GM12878 (cell line): ENCODE measurements around the gene SYT8.

Experiments
- CTCF ChIP-seq, 3 experiments: IDR thresholded peaks in 2 of 3; conservative IDR thresholded peaks in 1 of 3; 2 replicates each; pipeline ENCODE4 v1.5.1; 2011; ENCODE audit warnings: low read depth in 3 of 3, low read length in 3 of 3, mild to moderate bottlenecking in 3 of 3, control low read depth in 2 of 3, moderate library complexity in 2 of 3, inconsistent platforms in 1 of 3, mixed read lengths in 1 of 3; ENCODE audit not compliant: control insufficient read depth in 2 of 3, insufficient read depth in 1 of 3; ENCODE audit errors: extremely low read depth in 1 of 3
- EED ChIP-seq: sonication (generic); IDR thresholded peaks from 2 replicates; pipeline ENCODE4 v1.6.1; 2016; ENCODE audit warnings: antibody characterized with exemption, low read depth
- EP300 ChIP-seq, 2 experiments: fragments of 150-350 bp in 1 of 2; IDR thresholded peaks; 2 replicates each; pipeline ENCODE4 v1.6.1; 2011 to 2012; ENCODE audit warnings: low read depth in 2 of 2, low read length in 2 of 2, borderline replicate concordance in 1 of 2, improper control_type of control experiment in 1 of 2, inconsistent platforms in 1 of 2; ENCODE audit not compliant: control insufficient read depth in 1 of 2
- ESRRA ChIP-seq: IDR thresholded peaks from 2 replicates; pipeline ENCODE4 v1.6.1; 2012; ENCODE audit warnings: mild to moderate bottlenecking, low read length, improper control_type of control experiment
- EZH2 ChIP-seq: IDR thresholded peaks from 2 replicates; pipeline ENCODE4 v1.6.1; 2012; ENCODE audit warnings: low read depth, mild to moderate bottlenecking, control low read depth, inconsistent platforms, low read length, borderline replicate concordance; ENCODE audit not compliant: control insufficient read depth
- HDAC2 ChIP-seq: fragments of 200-600 bp; sonication (generic); IDR thresholded peaks from 2 replicates; pipeline ENCODE4 v1.6.1; 2017
- HDAC6 ChIP-seq: fragments of 200-600 bp; sonication (generic); IDR thresholded peaks from one replicate; pipeline ENCODE4 v1.8.0; 2017; ENCODE audit warnings: antibody characterized with exemption; ENCODE audit not compliant: unreplicated experiment
- JUND ChIP-seq: IDR thresholded peaks from 2 replicates; pipeline ENCODE4 v1.6.1; 2012; ENCODE audit warnings: low read depth, mild to moderate bottlenecking, low read length, improper control_type of control experiment, moderate library complexity
- MAX ChIP-seq: IDR thresholded peaks from 2 replicates; pipeline ENCODE4 v1.6.1; 2012; ENCODE audit warnings: low read depth, low read length, improper control_type of control experiment
- MLLT1 ChIP-seq: fragments of 450-650 bp; IDR thresholded peaks from 2 replicates; pipeline ENCODE4 v1.6.1; 2016; ENCODE audit warnings: mild to moderate bottlenecking
- POLR2A ChIP-seq: IDR thresholded peaks from 2 replicates; pipeline ENCODE4 v1.6.1; 2011; ENCODE audit warnings: low read depth, mild to moderate bottlenecking, low read length
- POLR2AphosphoS2 ChIP-seq: IDR thresholded peaks from 2 replicates; pipeline ENCODE4 v1.6.1; 2011; ENCODE audit warnings: low read depth, mild to moderate bottlenecking, low read length, improper control_type of control experiment, moderate library complexity
- REST ChIP-seq: IDR thresholded peaks from 2 replicates; pipeline ENCODE4 v1.6.1; 2012; ENCODE audit warnings: mild to moderate bottlenecking, low read depth, low read length

GRCh38 chr11:1786466-1786865, 48.3 kb upstream of the SYT8 start:
- TF ChIP-seq HDAC6 (no peak), EED (no peak), MAX (no peak), EP300 (IDR thresholded peaks at IDR 0.05; ENCODE audit: borderline replicate concordance in 1 of 2, control insufficient read depth in 1 of 2, low read depth in 2 of 2, low read length in 2 of 2) (no peak), POLR2A (no peak), HDAC2 (no peak), MLLT1 (no peak), REST (no peak), CTCF (IDR thresholded peaks at IDR 0.05 in 2 of 3, conservative IDR thresholded peaks at IDR 0.05 in 1 of 3; ENCODE audit: control insufficient read depth in 2 of 3, extremely low read depth in 1 of 3, insufficient read depth in 1 of 3, low read depth in 3 of 3, low read length in 3 of 3) (no peak), EZH2 (no peak), POLR2AphosphoS2 (no peak), ESRRA (no peak), JUND (no peak)
